ENCODE data around the gene CTCF. TPM values are rescaled to one million over a fixed set of nuclear protein-coding genes. Genes with fewer than 3 reads are reported as not detected.

The CTCF gene
- total and polyA plus RNA-seq, 10 donors, result 24.4 to 67.7 (median 48.6) TPM

- peaks cover 8 to 60% (median 25%) of the 10 kb centered on the region in 6 donors for H3K4me1 ChIP-seq
- intact Hi-C loops (cut with DNase I; ENCODE audit: low total_unique reads), result no loop called here
- H3K36me3 ChIP-seq, result peaks cover 0 to 48% (median 26%) of the 10 kb centered on the region in 6 donors
- H3K27ac ChIP-seq, result peak overlapping the region; percentile 67 to 95 (median 82)
- peak overlapping the region; percentile 24 to 77 (median 50) for H3K4me3 ChIP-seq
- H3K9me3 ChIP-seq, result no peaks in the 10 kb centered on the region
- peak; percentile 80 for DNase-seq
- WGBS, 5 donors, result 58 to 71% (median 64%) methylated on average over 11 to 15 of the region's 15 CpGs
- TF ChIP-seq CTCF (IDR thresholded peaks at IDR 0.05 in 8 of 11, conservative IDR thresholded peaks at IDR 0.05 in 3 of 11), result no peak
- no peak for TF ChIP-seq POLR2A (IDR thresholded peaks at IDR 0.05)
- no peak for TF ChIP-seq POLR2AphosphoS5 (IDR thresholded peaks at IDR 0.05)
- peaks cover 0 to 59% (median 6%) of the 10 kb centered on the region in 7 donors for H3K27me3 ChIP-seq (replicated peaks in 1 of 7)
Measured at GRCh38 chr16:67645397-67646121, 83.2 kb downstream of the CTCF start.

- Histone ChIP-seq H3K27me3 (replicated peaks in 1 of 7) (peaks cover 0 to 73% (median 6%) of the 10 kb centered on the region in 7 donors), H3K27ac (peak overlapping the region in 1 of 8 donors; percentile 95), H3K36me3 (peaks cover 0 to 64% (median 39%) of the 10 kb centered on the region in 6 donors), H3K9me3 (no peaks in the 10 kb centered on the region), H3K4me3 (no peak overlapping the region), H3K4me1 (peaks cover 8 to 60% (median 25%) of the 10 kb centered on the region in 6 donors)
- intact Hi-C loops (cut with DNase I; ENCODE audit: low total_unique reads), result no loop called here
- 76 to 95% (median 86%) methylated on average over 5 to 15 of the region's 15 CpGs for WGBS, 5 donors
- TF ChIP-seq POLR2AphosphoS5 (IDR thresholded peaks at IDR 0.05) (no peak), POLR2A (IDR thresholded peaks at IDR 0.05) (no peak), CTCF (IDR thresholded peaks at IDR 0.05 in 8 of 11, conservative IDR thresholded peaks at IDR 0.05 in 3 of 11) (no peak)
- no peak for DNase-seq
Measured at GRCh38 chr16:67647111-67647651, 84.9 kb downstream of the CTCF start.

- Histone ChIP-seq H3K27me3 (replicated peaks in 1 of 7) (peaks cover 0 to 78% (median 6%) of the 10 kb centered on the region in 7 donors), H3K36me3 (peaks cover 0 to 68% (median 41%) of the 10 kb centered on the region in 6 donors), H3K9me3 (no peaks in the 10 kb centered on the region), H3K4me1 (peaks cover 8 to 64% (median 25%) of the 10 kb centered on the region in 6 donors), H3K27ac (no peak overlapping the region), H3K4me3 (no peak overlapping the region)
- intact Hi-C loops (cut with DNase I; ENCODE audit: low total_unique reads), result no loop called here
- no peak for DNase-seq
- no peak for TF ChIP-seq POLR2A (IDR thresholded peaks at IDR 0.05)
- no peak for TF ChIP-seq POLR2AphosphoS5 (IDR thresholded peaks at IDR 0.05)
- no peak for TF ChIP-seq CTCF (IDR thresholded peaks at IDR 0.05 in 8 of 11, conservative IDR thresholded peaks at IDR 0.05 in 3 of 11)
- WGBS, 5 donors, result 84 to 92% (median 88%) methylated on average over 6 to 13 of the region's 13 CpGs
Measured at GRCh38 chr16:67647681-67648080, 85.4 kb downstream of the CTCF start.

Data from spleen (tissue), 11 donors.